ENCODE data around the gene HMCES.

HMCES gene

DNA sequence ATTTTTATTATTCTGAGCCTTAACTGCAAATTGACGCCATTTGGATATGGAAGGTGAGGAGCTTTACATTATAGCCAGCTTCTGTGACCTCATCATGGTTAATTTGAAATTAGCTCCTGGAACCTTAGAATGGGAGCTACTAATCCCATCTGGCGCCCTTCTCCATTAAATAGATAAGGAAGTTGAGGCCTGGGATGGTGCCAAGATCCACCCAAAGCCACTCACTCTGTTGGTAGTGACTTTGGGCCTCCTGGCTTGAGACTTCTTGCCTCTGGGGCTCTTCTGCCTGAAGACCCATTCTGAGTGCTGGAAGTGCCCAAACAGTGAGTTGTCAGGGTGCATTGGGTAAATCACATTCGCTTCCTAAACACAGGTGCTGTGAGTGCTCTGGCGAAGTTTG lies 12.0 kb upstream of the HMCES start:
- no peaks in the 10 kb centered on the region for H3K4me1 ChIP-seq (ENCODE audit: control insufficient read depth, insufficient read depth, low read length)
- TF ChIP-seq ZBTB21 (tag by site-specific recombination; IDR thresholded peaks at IDR 0.05): no peak
- no peak for TF ChIP-seq ZNF544 (tag by site-specific recombination; IDR thresholded peaks at IDR 0.05)
- TF ChIP-seq ZNF76 (tag by site-specific recombination; IDR thresholded peaks at IDR 0.05; ENCODE audit: borderline replicate concordance, low read depth): no peak
- no peak for TF ChIP-seq ZNF324 (tag by site-specific recombination; IDR thresholded peaks at IDR 0.05)
- TF ChIP-seq ZNF24 (tag by site-specific recombination; IDR thresholded peaks at IDR 0.05): no peak
- no peak for TF ChIP-seq ZNF354C (tag by site-specific recombination; IDR thresholded peaks at IDR 0.05; ENCODE audit: borderline replicate concordance, low read depth)
- no peak for TF ChIP-seq ZNF175 (tag by site-specific recombination; IDR thresholded peaks at IDR 0.05)
- TF ChIP-seq, protein P1, sequence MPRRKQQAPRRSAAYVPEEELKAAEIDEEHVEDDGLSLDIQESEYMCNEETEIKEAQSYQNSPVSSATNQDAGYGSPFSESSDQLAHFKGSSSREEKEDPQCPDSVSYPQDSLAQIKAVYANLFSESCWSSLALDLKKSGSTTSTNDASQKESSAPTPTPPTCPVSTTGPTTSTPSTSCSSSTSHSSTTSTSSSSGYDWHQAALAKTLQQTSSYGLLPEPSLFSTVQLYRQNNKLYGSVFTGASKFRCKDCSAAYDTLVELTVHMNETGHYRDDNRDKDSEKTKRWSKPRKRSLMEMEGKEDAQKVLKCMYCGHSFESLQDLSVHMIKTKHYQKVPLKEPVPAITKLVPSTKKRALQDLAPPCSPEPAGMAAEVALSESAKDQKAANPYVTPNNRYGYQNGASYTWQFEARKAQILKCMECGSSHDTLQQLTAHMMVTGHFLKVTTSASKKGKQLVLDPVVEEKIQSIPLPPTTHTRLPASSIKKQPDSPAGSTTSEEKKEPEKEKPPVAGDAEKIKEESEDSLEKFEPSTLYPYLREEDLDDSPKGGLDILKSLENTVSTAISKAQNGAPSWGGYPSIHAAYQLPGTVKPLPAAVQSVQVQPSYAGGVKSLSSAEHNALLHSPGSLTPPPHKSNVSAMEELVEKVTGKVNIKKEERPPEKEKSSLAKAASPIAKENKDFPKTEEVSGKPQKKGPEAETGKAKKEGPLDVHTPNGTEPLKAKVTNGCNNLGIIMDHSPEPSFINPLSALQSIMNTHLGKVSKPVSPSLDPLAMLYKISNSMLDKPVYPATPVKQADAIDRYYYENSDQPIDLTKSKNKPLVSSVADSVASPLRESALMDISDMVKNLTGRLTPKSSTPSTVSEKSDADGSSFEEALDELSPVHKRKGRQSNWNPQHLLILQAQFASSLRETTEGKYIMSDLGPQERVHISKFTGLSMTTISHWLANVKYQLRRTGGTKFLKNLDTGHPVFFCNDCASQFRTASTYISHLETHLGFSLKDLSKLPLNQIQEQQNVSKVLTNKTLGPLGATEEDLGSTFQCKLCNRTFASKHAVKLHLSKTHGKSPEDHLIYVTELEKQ (tag by site-specific recombination; IDR thresholded peaks at IDR 0.05; ENCODE audit: borderline replicate concordance): no peak
- no peak for TF ChIP-seq ZBTB1 (tag by site-specific recombination; IDR thresholded peaks at IDR 0.05)
- TF ChIP-seq TCF7L2 (IDR thresholded peaks at IDR 0.05; ENCODE audit: borderline replicate concordance, low read depth, low read length): no peak
- TF ChIP-seq REPIN1 (tag by site-specific recombination; IDR thresholded peaks at IDR 0.05; ENCODE audit: low read depth): no peak
- TF ChIP-seq, protein P2, sequence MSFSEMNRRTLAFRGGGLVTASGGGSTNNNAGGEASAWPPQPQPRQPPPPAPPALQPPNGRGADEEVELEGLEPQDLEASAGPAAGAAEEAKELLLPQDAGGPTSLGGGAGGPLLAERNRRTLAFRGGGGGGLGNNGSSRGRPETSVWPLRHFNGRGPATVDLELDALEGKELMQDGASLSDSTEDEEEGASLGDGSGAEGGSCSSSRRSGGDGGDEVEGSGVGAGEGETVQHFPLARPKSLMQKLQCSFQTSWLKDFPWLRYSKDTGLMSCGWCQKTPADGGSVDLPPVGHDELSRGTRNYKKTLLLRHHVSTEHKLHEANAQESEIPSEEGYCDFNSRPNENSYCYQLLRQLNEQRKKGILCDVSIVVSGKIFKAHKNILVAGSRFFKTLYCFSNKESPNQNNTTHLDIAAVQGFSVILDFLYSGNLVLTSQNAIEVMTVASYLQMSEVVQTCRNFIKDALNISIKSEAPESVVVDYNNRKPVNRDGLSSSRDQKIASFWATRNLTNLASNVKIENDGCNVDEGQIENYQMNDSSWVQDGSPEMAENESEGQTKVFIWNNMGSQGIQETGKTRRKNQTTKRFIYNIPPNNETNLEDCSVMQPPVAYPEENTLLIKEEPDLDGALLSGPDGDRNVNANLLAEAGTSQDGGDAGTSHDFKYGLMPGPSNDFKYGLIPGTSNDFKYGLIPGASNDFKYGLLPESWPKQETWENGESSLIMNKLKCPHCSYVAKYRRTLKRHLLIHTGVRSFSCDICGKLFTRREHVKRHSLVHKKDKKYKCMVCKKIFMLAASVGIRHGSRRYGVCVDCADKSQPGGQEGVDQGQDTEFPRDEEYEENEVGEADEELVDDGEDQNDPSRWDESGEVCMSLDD (tag by site-specific recombination; IDR thresholded peaks at IDR 0.05): no peak
- no peak for TF ChIP-seq ZNF549 (tag by site-specific recombination; IDR thresholded peaks at IDR 0.05)
- no peak for TF ChIP-seq HOXA7 (CRISPR knock-in tag; IDR thresholded peaks at IDR 0.05; ENCODE audit: borderline replicate concordance)
- H3K36me3 ChIP-seq (ENCODE audit: control insufficient read depth in 2 of 2, insufficient read depth in 1 of 2, low read length in 2 of 2): peaks cover 12 to 94% of the 10 kb centered on the region in 2 experiments
- no peak overlapping the region for H3K27ac ChIP-seq (ENCODE audit: extremely low read depth, low read depth, low read length)
- no peaks in the 10 kb centered on the region for H3K9me3 ChIP-seq (ENCODE audit: control insufficient read depth, insufficient read depth, low read depth, low read length)
- ChIA-PET CTCF (no interaction called here), POLR2A (interaction anchor here (0.7 kb wide), 1 partner anchor 49 kb away, joined by 3 read pairs; a partner anchor contains a TSS)
- H3K4me3 ChIP-seq (ENCODE audit: low read depth, low read length): no peak overlapping the region

DNA sequence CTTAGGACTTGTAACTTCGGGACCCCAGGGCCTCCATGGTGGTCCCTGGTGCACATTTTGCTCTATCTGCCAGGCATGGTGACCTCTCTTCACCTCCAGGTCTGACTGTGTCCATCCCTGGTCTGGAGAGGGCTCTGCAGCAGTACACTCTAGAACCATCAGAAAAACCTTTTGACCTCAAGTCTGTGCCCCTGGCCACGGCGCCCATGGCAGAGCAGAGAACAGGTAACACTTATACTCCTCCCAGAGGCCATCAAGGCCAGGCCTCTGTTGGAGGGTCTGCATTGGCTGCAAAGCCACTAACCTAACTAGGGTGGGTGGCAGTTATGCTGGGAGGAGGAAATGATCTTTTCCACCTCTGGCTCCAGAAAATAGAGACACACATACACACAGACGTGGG lies 10.3 kb upstream of the HMCES start:
- Histone ChIP-seq H3K9me3 (ENCODE audit: control insufficient read depth, insufficient read depth, low read depth, low read length) (no peaks in the 10 kb centered on the region), H3K27ac (ENCODE audit: extremely low read depth, low read depth, low read length) (no peak overlapping the region), H3K4me1 (ENCODE audit: control insufficient read depth, insufficient read depth, low read length) (no peaks in the 10 kb centered on the region), H3K4me3 (ENCODE audit: low read depth, low read length) (no peak overlapping the region), H3K36me3 (ENCODE audit: control insufficient read depth in 2 of 2, insufficient read depth in 1 of 2, low read length in 2 of 2) (peaks cover 12 to 98% of the 10 kb centered on the region in 2 experiments)
- POLR2A ChIA-PET: no interaction called here
- CTCF ChIA-PET: no interaction called here
- TF ChIP-seq ZNF221 (tag by site-specific recombination; IDR thresholded peaks at IDR 0.05; ENCODE audit: borderline replicate concordance): no peak
- TF ChIP-seq, protein P3, sequence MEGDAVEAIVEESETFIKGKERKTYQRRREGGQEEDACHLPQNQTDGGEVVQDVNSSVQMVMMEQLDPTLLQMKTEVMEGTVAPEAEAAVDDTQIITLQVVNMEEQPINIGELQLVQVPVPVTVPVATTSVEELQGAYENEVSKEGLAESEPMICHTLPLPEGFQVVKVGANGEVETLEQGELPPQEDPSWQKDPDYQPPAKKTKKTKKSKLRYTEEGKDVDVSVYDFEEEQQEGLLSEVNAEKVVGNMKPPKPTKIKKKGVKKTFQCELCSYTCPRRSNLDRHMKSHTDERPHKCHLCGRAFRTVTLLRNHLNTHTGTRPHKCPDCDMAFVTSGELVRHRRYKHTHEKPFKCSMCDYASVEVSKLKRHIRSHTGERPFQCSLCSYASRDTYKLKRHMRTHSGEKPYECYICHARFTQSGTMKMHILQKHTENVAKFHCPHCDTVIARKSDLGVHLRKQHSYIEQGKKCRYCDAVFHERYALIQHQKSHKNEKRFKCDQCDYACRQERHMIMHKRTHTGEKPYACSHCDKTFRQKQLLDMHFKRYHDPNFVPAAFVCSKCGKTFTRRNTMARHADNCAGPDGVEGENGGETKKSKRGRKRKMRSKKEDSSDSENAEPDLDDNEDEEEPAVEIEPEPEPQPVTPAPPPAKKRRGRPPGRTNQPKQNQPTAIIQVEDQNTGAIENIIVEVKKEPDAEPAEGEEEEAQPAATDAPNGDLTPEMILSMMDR (tag by site-specific recombination; IDR thresholded peaks at IDR 0.05): no peak
- no peak for TF ChIP-seq ZNF274 (IDR thresholded peaks at IDR 0.05; ENCODE audit: low read length)
- no peak for TF ChIP-seq ZNF274 (tag by site-specific recombination; IDR thresholded peaks at IDR 0.05; ENCODE audit: borderline replicate concordance)
- TF ChIP-seq KLF10 (tag by site-specific recombination; IDR thresholded peaks at IDR 0.05): no peak
- no peak for TF ChIP-seq ZNF571 (tag by site-specific recombination; IDR thresholded peaks at IDR 0.05)
- TF ChIP-seq ZNF837 (tag by site-specific recombination; IDR thresholded peaks at IDR 0.05): no peak
- TF ChIP-seq ZNF596 (tag by site-specific recombination; IDR thresholded peaks at IDR 0.05): no peak
- TF ChIP-seq ZNF184 (tag by site-specific recombination; IDR thresholded peaks at IDR 0.05): no peak
- no peak for TF ChIP-seq FEZF1 (tag by site-specific recombination; IDR thresholded peaks at IDR 0.05)
- no peak for TF ChIP-seq BCL11B (tag by site-specific recombination; IDR thresholded peaks at IDR 0.05; ENCODE audit: low read depth)
- TF ChIP-seq, protein P4, sequence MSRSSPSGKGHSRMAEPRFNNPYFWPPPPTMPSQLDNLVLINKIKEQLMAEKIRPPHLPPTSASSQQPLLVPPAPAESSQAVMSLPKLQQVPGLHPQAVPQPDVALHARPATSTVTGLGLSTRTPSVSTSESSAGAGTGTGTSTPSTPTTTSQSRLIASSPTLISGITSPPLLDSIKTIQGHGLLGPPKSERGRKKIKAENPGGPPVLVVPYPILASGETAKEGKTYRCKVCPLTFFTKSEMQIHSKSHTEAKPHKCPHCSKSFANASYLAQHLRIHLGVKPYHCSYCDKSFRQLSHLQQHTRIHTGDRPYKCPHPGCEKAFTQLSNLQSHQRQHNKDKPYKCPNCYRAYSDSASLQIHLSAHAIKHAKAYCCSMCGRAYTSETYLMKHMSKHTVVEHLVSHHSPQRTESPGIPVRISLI (tag by site-specific recombination; IDR thresholded peaks at IDR 0.05): no peak
- no peak for TF ChIP-seq ZNF830 (tag by site-specific recombination; IDR thresholded peaks at IDR 0.05; ENCODE audit: low read depth)
- no peak for TF ChIP-seq ZNF777 (tag by site-specific recombination; IDR thresholded peaks at IDR 0.05; ENCODE audit: borderline replicate concordance)
- TF ChIP-seq ZNF24 (tag by site-specific recombination; IDR thresholded peaks at IDR 0.05): no peak
